Activated CD8-positive, alpha-beta memory T cell treated with anti-CD3 and anti-CD28 coated beads, Interleukin-2, amount 50 U/mL, for 1 hour (primary cell): Measurements from ENCODE around the gene ACSM5.
"Not testable (repeated sequence)": the region's sequence is repeated elsewhere in the genome, so short reads cannot be mapped to it uniquely, and the experiment has no call there.

Source experiments
- DNase-seq: peaks from one replicate; pipeline ENCODE4 v3.0.0-alpha.2; 2020; ENCODE audit errors: extremely low read depth

The ACSM5 gene

DNA sequence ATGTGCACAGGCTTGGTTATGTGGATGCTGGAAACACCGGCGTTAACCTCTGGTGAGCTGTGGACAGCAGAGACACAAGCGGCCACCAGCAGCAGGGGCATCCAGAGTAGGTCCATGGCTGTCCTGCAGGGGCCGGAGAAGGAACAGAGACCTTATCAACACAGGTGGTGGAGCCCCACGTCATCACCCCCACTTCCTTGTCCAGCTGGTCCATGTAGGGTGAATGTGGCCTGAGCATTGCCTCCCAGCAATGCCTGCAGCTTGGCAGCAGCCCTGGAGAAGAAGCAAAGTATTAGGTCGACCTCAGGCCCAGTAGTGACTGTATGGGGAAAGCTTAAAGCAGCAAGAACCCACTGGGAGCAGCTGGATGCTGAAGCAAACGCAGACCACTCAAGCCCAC lies 10.1 kb upstream of the ACSM5 start:
- DNase-seq = no peak

DNA sequence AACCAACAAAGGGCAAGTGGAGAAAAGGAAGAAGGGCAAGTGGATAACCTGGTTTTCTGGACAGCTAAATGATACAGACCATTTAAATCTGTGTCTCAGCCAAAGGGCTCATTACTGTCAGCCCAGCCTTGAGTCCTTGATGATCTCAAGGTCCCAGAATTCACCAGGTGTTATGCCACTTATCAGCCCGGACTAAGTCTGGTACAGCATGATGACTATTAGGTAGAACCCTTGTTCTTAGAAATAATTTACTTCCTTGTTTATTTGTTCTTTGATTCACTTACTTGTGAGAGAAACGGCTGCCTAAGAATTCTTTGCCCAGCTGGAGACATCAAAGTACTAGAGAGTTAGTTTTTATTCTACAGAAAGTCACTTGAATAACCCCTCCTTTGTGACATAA lies 8.3 kb upstream of the ACSM5 start:
- DNase-seq = no peak

DNA sequence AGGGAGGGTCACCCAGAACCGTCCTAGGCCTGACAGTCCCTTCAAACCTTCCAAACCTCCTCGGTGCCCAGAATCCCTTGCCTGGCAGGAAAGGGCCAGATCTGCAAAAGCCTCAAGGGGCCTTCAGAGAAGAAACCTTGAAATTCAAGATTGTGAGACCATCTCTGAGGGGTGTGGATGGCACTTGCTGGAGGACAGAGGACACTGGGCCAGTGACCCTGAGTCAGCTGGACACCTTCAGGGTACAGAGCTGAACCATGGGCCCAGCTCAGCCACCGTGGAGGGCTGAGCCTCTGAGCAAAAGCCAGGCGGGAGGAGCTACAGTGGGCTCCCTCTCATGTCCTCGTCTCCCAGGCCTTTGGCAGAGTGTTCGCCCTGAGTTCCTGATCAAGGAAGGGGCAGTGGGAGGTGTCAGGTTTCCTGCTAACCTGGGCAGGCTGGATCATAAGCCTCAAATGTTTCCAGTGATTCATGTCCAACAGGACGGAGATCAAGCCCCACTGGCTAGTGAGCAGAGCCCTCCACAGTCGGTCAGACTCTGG lies 7.8 kb upstream of the ACSM5 start:
- DNase-seq = no peak

DNA sequence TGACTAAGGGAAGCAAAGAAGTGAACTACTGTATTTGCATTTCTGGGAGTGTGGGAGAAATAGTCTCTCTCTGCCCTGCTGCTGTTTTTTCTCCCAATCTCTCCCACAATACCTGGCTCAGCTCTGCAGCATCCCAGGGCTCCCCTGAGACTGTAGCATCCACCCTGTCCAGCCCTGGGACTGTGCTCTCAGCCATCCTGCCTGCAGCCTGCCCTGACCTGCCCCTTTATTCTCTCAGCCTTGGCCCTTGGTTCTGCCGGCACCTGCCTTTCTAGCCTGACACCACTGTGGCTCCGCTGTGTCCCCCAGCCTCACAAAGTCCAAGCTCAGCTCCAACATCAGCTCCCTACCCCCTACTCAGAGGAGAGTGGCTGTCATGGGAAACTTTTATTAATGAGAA lies 6.7 kb upstream of the ACSM5 start:
- no peak for DNase-seq

DNA sequence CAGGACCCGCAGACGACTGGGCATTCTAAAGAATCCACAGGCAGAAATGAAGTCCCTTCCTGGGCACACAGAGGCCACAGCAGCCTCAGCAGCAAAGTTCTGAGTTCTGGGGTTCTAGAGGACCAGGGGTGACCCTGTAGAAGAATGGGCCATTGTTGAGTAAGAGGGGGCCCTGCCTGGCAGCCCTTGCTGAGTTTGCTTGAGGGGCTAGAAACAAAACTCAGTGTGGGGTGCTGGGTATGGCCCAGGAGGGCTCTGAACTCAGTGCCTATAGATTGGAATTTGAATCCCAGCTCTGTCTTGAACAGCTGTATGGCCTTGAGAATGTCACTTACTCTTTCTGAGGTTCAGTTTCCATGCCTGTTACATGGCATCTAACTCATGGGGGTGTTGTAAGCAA lies 4.7 kb upstream of the ACSM5 start, which contains the start of gene PDILT:
Gene PDILT (minus strand): TSS at position 101 of the 400 bp plus-strand sequence. CDS start 5,437 bp downstream, outside the sequence.
- no peak for DNase-seq

DNA sequence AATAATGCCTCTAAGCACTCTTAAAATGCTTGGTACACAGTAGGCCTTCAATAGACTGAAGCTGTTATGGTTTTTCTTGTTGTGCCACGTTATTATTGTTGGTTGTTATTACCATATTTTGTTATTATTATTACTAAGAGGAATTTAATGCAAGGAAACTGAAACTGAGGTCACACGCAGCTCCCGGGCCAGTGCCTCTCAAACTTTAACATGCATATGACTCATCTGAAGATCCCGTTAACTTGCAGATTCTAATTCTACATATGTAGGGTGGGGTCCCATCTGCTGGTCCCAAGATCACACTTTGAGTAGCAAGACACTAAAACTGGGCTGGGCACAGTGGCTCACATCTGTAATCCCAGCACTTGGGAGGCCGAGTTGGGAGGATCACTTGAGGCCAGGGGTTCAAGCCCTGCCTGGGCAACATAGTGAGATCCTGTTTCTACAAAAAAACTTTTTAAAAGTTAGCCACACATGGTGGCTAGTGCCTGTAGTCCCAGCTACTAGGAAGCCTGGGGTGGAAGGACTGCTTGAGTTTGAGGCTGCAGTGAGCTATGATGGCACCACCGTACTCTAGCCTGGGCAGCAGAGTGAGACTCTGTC lies 888 bp downstream of the ACSM5 start:
- no peak for DNase-seq

DNA sequence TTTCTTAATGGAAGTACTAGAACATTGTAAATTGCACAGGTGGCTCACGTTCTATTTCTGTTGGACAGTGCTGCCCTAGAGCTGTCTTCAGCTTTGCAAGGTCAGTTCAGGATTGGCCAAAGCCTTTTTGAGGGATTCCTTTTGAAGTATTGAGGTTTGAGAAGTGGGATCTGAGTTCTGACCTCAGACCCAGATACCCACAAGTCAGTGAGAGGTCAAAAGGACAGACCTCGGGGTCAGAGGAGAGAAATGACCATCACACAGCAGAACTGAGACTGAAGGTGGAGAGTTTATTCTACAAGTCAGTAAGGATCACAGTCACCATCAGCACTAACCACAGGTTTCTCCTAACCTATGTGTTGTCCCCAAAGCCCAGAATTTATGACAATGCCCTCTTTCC lies 1.7 kb downstream of the ACSM5 start:
- no peak for DNase-seq

DNA sequence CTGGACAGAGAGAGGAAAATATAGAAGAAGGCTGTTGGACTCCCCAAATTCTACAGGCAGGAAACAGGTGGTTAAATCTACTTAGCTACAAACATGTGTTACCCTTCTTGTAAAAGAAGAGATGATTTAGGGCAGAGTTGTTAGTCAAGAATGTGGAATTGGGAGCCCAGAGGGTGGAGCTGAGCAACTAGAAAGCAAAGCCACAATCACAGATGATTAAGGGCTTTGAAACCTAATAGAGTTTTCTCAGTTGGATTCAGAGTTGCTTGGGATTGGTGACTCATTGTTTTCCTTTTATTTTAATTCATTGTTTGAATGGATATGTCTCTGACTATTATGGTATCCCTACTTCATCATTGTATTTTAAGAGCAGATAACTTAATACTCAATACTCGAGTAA lies 6.2 kb downstream of the ACSM5 start:
- DNase-seq = no peak

DNA sequence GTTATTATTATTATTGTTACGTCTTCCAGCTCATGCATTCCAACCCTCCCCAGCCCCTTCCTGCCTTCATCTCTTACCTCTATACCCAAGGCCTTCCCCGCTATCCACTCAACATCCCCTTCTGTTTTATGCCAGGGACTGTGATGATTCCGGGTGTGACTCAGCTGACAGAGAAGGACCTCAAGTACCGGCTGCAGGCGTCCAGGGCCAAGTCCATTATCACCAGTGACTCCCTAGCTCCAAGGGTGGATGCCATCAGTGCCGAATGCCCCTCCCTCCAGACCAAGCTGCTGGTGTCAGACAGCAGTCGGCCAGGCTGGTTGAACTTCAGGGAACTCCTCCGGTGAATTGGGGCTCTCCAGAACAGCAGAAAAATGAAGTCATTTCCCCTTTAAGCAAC lies 9.8 kb downstream of the ACSM5 start:
- DNase-seq = not testable (repeated sequence)

DNA sequence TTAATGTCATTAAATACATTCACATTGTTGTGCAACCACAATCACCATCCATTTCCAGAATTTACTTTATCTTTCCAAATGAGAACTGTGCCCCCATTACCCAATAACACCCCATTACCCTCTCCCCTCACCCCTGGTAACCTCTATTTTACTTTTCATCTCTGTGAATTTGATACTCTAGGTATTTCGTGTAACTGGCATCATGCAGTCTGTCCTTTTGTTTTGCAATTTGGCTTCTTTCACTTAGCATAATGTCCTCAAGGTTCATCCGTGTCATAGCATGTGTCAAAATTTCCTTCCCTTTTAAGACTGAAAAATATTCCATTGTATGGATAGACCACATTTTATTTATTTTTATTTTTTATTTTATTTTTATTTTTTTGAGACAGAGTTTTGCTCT lies 12.4 kb downstream of the ACSM5 start:
- not testable (repeated sequence) for DNase-seq

DNA sequence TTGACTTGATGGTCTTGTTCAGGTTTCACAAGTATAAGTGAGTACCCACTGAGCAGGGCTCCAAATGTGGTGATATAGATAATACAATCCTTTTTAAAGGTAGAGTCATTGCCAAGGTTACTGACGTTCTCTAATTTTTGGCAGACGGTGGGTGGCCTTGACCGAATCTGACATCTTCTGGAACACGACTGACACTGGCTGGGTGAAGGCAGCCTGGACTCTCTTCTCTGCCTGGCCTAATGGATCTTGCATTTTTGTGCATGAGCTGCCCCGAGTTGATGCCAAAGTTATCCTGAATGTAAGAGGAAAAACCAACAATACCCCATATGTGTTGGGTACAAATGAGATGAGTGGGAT lies 14.4 kb downstream of the ACSM5 start:
- DNase-seq = not testable (repeated sequence)

DNA sequence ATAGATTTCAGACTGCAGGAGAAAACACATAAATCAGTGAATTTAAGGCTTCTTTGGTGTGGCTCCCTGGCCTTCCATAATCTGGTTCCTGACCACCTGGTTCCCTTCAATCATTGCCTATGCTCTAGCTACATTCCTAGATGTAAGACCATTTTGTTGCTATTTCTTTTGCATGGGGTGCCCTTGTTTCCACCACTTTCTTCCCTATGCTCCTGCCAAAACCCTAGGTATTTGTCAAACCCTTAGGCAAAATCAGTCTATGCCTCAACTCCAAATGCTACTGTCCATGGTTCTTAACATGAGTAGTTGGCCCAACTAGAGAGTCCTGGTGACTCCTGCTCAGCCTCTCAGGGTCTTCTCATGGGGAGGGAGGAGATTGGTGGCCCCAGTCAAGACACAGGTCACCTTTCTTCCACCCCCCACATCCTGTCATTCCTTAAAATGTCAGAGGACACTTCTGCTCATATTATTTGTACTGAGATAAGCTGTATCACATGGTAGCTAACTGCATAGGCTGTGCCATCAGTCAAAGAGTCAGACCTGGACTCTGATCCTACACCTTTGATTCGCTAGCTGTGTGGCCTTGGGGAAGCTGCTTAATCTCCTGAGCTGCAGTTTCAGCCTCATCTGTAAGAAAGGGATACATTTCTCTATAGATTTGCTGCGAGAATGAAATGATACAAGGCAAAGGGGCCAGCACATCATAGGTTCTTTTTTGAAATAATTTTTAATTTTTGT lies 15.0 kb downstream of the ACSM5 start:
- DNase-seq = no peak

DNA sequence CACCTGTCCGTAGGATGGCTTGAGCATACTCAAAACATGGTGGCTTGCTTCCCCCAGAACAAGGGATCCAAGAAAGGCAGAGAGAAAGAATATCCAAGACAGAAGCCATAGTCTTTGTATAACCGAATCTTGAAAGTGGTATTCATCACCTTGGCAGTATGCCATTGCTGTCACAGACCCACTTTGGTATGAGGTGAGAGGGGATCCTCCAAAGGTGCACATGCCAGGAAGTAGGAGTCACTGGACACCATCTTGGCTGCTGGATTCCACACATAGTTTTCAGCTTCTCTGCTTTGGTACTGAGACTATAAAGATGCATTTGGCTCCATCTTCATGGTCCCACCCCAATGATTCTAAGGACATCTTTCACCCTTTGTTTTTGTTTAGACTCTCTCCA lies 18.1 kb downstream of the ACSM5 start:
- not testable (repeated sequence) for DNase-seq

DNA sequence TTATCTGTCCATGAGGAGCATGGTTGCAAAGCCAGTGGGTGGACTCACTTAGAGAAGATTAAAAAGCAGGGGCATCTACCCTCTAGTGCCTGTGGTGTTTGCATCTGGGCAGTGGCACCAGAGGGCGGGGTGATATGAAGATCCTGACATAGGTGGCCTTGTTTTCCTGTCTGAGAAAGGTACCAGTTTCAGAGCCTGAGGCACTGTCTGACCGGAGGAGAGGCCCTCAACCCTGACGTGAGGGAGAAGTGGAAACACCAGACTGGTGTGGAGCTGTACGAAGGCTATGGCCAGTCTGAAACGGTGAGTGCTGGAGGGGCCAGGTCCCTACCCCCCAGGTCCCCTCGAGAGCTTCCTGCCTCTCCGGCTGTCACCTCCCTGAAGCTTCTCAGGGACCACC lies 20.2 kb downstream of the ACSM5 start:
- not testable (repeated sequence) for DNase-seq

DNA sequence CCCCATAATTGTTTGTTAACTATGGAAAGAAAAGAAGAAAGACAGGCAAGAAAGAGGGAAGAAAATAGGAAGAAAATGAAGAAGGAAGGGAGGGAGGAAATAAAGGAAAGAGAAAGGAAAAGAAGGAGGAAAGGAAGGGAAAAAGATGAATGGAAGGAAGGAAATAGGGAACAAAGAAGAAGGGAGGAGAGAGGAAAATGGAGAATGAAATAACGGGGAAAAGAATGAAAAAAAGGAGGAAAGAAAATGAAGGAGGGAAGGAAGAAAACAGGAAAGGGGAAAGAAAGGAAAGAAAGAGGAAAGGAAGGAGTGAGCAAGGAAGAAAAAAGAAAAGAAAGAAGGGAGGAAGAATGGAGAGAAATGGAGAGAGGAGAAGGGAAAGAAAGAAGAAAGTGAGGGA lies 21.1 kb downstream of the ACSM5 start:
- DNase-seq = not testable (repeated sequence)

DNA sequence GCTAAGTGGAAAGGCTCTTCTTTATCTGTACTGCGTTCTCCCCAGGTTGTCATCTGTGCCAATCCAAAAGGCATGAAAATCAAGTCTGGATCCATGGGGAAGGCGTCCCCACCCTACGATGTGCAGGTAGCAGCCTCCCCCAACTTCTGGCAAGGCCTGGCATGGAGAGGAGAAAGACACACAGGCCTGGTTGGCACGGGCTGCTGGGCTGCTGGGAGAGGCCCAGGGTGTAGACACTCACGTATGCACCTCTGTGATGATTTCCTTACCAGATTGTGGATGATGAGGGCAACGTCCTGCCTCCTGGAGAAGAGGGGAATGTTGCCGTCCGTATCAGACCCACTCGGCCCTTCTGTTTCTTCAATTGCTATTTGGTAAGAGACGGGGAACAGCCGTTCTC lies 21.6 kb downstream of the ACSM5 start:
- no peak for DNase-seq

DNA sequence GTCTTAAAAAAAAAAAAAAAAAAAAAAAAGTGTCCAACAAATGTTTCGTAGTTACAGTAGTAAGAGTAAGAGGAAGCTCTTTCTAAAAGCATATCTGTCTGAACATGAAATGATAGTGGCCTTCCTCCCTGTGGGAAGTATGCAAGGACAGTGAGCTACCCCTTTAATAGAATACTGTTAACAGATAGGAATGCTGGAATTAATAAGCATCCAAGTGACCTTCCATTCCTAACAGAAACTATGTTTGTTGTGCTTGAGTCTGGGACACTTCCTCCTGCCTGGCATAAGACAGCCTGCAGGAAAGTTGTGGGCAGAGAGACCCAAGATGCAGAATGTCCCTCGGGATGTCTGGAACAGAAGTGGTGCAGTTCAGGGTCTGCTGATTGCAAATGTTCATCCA lies 29.6 kb downstream of the ACSM5 start:
- DNase-seq = not testable (repeated sequence)

DNA sequence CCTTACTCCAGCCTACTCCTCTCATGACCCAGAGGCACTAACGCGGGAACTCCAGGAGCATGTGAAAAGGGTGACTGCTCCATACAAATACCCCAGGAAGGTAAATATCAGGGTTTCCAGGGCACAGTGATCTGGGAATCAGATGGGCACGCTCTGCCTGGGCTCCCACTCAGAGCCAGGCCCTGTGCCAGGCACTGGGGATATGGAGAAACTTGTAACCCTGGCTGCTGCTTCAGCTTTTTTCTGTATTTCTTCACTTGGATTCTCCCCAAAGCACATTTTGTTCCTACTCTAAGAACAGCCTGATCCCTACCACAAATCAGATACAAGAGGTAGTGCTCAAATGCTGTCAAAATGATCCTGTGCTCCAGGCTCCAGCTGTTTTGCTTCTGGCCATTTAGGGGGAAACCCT lies 30.5 kb downstream of the ACSM5 start:
- not testable (repeated sequence) for DNase-seq

DNA sequence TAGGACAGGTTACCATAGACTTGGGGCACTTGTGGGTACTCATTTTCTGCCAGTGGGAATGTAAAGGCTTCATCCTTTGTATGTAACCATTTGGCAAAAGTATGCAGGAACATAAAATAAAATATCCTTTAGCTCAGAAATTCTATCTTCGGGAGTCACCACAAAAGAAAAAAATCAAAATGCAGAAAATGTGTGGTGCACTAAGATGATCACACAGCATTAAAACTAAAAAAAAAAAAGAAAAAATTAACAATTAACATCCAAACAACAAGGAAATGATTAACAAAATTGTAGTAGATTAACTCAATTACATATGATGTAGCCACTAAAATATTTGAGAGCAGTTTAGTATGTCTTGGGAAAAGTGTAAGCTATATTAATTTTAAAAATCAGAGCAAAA lies 31.4 kb downstream of the ACSM5 start:
- not testable (repeated sequence) for DNase-seq

DNA sequence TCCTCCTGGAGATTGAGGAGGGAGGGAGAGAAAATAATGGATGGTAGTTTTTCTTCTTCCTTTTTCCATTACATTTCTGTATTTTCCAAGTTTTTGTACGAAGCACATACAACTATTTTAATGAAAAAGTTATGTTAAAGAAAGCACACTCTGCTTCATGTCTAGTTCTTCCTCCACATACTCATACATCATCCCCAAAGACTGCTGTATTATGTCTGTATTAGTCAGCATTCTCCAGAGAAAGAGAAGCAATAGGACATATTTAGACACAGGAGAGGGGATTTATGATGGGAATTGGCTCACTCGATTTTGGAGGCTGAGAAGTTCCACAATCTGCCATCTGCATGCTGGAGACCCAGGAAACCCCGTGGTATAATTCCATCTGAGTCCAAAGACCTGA lies 31.9 kb downstream of the ACSM5 start:
- no peak for DNase-seq

DNA sequence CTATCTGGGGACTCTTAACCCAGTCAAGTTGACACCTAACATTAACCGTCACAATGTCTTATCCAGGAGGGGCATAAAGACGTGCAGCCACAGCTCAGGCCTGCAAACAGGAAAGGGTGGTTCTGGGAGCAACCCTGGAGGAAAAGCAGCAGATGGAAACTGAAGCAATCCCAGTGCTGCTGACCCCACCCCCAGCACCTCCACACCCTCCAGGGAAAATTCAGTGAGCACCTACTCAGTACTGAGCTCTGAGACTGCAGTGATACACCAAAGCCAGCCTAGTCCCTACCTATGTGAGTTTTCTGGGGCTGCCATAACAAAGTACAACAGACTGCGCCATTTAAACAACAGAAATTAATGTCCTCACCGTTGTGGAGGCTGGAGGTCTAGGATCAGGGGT lies 32.5 kb downstream of the ACSM5 start:
- not testable (repeated sequence) for DNase-seq

DNA sequence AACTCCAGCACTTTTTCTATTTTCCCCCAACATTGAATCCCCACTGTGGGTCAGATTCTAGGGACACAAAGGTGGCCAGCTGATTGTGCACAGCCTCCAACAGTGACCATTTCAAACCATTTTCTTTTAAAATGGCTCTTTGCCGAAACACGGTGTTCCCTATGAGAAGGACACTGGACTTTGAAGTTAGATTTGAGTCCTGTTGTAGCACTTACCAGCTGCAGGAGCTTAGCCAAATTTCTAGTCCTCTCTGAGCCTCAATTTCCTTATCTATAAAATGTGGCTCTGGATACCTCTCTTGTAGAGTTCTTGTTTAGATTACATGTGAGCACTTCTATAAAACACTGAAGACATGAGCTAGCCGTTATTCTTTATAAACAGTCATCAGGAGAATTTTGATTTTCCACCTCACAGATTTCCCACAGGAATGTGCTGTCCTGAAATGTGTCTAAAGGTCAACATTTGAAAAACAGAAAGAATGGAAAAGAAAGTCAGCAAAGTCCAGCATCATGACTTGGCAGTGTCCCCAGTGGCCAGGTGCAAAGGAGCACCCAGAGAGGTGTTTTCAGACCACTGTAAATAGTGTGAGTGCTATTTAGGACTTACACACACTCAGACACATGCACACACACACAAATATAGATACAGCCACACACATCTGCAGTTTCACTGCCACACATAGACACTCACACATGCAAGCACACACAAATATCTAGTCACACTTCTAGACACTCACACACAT lies 37.5 kb downstream of the ACSM5 start:
- not testable (repeated sequence) for DNase-seq

DNA sequence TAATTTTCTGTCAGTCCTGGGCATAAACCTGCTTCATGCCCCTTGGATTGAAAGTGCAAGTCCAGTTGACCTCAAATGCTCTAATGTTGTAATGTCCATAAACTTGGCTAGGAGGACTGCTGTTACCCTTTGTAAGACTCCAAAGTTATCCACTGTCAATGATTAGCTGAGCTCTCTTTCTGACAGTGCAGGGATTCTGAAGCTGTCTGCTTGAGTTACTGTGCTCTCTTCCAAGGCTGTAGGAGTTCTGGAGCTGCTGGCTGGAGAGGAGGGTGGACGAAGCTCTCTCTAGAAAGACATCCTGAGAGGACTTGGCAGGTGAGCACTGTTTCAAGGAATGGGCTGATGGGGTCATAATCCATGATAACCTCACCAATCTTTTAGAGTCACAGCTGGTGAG lies 42.0 kb downstream of the ACSM5 start, which contains the start of gene ACSM2A:
Gene ACSM2A (plus strand): TSS at position 158 of the 400 bp plus-strand sequence. CDS start 8,594 bp downstream, outside the sequence.
- not testable (repeated sequence) for DNase-seq
